NOMO-1 treated with DMSO at 0.1 percent for 48 hours (cell line): Measurements from ENCODE around the gene PITPNM1.
"Not testable (repeated sequence)": the region's sequence is repeated elsewhere in the genome, so short reads cannot be mapped to it uniquely, and the experiment has no call there.

Experiments used
- DNase-seq: peaks from one replicate; lab custom pipeline; 2025; ENCODE audit not compliant: unreplicated experiment; lab: John Stamatoyannopoulos, UW

Gene PITPNM1

DNA sequence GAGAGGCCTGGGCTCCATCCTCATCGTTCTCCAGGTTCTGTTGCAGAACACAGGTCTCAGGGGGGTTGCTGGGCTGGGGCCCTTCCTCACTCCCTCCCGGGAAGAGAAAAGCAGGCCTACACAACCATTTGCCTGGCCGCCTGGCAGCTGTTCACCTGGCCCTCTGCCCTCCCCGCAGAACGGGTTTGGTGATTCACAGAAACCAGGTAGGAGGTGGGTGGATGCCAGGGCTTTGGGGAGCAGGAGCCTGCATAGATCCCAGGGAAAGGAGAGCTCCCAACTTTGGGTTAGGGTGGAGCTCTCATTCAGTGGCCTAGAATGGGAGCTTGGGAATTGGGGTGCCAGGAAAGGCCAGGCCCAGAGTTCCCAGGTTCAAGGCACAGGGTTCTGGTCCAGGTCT, 37.1 kb downstream of the PITPNM1 start:
- DNase-seq = no peak

DNA sequence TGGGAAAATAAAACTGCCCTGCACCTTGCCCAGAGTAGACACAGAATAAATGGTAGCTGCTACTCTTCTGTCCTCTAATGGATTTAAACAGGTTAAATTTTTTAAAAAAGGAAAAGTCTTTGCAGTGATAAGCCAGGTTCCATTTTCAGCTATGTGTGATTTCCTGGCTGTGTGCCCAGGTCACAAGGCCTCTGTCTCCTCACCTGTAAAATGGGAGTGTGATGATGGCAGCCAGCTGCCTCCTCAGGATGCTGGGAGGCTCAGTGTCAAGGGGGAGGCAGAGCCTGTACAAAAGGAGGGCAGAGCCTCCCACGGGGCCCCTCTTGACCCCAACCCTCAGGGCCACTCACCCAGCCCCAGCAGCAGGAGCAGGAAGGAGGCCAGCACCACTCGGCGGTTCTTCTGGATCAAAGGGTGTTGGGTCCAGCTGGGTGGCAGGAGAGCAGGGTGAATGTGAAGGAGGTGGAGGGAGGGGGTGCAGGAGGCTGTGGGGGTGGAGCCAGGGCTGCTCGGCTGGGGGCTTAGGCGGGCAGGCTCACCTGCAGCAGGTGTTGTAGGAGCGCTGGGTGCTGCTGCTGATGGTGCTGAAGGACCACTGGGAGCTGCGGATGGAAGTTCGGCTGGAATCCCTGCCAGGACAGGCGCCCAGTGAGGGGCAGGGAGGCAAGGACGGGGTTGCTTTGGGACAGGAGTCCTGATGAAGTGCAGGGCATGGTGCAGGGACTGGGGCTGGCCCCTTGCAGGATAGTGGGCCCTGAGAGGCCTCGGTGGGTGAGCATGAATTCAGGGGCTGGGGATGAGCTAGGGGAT, 38.0 kb downstream of the PITPNM1 start:
- DNase-seq = no peak

DNA sequence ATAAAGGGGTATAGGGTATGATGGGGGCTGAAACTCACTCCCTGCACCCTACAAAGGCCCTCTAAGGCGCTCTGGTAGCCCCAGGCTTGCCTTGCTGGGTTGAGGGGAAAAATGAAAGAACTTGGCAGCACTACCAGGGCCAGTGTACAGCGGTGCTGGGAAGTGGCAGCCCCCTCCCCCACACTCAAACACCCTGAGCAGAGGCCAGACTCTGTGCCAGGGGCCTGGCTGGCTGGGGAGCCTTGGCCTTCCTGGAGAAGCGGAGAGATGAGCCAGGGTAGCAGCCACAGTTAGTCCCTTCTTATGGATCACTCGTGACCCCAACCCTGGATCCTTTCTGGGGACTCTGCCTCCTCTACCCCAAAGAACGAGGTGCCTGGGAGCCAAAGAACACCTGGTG, 38.8 kb downstream of the PITPNM1 start:
- no peak for DNase-seq

DNA sequence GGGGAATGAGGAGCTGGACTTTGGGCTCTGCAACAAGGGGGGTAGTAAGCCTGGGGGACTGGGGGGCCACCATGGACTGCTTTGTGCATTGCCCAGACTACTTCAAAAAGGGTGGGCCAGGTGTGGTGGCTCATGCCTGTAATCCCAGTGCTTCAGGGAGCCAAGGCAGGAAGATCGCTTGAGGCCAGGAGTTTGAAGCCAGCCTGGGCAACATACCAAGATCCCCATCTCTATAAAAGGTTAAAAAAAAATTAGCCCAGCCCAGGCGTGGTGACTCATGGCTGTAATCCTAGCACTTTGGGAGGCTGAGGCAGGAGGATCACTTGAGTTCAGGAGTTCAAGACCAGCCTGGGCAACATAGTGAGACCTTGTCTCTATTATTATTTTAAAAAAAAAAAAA, 39.6 kb downstream of the PITPNM1 start:
- DNase-seq = not testable (repeated sequence)

DNA sequence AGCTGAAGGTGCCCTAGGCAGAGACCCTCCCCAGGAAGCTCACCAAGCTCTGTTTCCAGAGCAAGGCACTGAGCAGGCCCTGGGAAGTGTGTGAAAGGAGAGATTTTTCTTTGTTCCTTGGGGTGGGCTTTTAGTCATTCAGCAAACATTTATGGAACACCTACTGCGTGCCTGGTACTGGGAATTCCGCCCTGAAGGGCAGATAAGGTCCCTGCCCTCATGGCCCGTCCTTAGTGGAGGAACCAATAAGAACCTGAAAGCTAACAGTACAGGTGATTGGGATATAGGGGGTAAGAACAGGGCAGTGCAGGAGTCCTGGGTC, 40.0 kb downstream of the PITPNM1 start:
- DNase-seq = no peak

DNA sequence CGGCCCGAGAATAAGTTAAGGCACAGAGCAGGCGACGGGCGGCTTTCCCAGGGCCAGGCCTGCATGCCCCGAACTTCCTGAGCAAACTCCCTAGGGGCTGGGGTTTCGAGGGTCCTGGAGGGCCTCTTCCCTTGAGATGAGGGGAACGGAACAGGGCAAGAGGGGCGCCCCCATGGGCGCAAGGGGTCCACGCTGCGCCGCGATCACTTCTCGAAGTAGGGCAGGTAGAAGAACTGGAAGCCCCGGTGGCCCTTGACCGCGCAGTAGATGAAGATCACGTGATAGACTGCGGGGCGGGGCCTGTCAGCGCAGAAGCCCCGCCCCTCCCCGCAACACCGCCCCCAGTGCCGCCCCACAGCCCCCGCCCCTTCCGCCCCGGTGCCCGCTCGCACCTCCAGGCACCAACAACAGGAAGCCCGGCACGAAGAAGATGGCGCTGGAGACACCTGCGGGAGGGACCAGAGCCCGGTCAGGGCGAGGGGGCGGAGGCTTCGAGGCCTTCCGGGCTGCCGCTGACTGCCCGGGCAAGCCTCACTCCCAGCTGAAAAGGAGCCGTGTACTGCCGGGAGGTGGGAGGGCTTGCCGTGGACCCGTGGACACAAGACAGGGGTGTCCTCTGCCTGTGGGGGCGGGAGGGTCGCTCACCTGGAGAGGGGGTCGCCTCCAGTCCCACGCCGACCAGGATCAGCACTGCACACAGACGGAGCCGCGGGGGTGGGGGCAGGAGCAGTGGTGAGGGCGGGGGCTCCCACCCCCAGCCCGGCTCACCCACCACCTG, 40.6 kb downstream of the PITPNM1 start:
- DNase-seq = peak; percentile 90

DNA sequence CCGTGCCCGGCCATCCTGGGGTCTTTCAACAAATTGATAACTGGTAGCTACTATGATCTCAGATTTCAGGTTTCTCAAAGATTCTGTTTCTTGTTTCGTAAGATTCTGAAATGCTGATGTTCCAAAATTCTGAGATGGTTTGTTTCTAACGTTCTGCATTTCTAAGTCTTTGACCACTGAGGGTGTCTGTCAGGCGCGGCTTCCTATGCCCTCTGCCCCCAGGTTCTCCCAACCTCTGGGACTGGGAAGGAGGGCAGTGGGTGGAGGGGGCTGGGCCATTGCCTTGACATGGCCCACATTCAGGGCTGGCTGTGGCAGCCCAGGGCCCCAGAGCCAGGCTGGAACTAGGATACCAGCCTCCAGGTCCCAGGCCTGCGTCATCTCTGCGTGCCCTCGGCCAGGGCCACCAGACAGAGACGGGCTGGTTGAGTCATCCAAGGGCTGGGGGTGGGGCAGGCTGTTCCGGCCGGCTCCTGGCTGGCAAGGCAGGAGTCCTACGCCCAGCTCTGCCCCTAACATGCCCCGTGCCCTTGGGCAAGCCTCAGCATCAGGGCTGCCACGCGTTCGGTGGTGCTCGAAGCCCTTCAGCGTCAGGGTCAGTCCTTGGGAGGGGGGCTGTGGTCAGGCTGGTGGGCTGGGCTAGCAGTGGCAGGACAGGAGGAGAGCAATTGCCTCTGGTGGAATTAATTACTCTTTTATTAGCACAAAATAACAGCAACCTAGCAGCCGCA, 41.3 kb downstream of the PITPNM1 start:
- DNase-seq = peak; percentile 83

DNA sequence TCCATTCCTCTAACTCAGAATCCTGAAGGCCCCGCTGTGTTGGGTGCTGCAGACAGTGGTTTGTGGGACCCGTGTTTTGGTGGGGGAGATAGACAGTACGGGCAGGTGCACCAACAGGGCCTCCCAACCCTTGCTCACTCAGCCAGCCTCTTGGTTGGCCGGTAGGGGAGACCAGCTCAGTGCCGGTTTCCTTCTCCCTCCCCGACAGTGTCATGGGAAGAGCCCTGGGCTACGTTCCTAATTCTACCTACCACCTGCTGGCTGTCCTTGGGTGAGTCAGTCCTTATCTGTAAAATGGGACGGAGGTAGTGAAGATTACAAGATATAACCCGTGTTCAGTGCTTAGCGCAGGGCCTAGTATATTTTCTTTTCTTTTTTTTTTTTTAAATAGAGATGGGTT, 42.0 kb downstream of the PITPNM1 start:
- DNase-seq = no peak

DNA sequence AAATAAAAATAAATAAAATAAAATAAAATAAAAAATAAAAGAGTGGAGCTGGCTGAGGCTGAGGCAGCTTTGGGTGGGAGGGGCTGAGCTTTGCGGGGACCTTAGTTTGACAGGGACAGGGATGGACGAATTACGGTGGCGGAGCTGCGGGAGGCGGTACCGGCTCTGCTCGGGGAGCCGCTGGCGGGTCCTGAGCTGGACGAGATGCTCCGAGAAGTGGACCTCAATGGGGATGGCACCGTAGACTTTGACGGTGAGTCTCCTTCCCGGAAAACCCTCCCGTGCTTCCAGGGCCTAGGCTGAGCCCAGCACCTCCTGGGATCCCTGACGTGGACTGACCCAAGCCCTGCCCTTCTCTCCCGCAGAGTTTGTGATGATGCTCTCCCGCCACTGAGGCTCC, 46.9 kb downstream of the PITPNM1 start:
- no peak for DNase-seq

DNA sequence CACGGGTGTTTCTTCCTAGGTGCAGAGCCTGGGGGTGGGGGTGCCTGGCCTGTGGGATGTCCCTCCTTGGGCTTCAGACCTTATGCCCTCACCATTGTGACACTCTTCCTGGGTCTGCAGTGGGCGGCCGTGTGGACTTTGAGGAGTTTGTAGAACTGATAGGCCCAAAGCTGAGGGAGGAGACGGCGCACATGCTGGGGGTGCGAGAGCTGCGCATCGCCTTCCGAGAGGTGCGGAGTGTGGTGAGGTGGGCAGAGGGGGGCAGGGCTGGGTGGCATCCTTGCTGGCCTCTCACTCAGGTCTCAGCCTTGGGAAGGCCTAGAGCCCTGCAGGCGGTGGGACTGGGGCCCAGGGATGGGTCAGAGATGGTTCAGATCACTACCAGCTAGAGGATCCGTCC, 47.7 kb downstream of the PITPNM1 start:
- no peak for DNase-seq

DNA sequence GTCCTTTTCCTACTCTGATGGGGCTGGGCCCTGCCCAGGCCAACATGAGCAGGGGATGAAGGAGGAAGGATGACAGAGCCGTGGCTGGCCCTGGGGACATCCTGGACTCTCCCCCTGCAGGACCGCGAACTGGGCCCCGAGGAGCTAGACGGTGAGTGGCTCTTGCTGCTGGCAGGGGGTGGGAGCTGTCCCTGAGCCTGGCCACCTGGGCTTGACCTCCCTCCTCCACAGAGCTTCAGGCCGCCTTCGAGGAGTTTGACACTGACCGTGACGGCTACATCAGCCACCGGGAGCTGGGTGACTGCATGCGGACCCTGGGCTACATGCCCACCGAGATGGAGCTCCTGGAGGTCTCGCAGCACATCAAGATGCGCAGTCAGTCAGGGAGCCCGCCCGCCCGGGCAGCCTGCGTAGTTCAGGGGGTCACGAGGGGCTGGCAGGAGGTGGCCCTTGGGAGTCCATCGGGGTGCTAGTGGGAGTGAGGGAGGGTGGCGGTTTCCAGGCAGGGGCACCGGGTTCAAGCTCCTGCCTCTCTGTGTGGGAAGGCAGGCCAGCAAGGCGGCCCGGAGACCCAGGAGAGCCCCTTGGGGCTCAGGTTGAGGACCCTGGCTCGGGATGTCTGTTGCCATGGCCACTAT, 49.0 kb downstream of the PITPNM1 start:
- DNase-seq = no peak

DNA sequence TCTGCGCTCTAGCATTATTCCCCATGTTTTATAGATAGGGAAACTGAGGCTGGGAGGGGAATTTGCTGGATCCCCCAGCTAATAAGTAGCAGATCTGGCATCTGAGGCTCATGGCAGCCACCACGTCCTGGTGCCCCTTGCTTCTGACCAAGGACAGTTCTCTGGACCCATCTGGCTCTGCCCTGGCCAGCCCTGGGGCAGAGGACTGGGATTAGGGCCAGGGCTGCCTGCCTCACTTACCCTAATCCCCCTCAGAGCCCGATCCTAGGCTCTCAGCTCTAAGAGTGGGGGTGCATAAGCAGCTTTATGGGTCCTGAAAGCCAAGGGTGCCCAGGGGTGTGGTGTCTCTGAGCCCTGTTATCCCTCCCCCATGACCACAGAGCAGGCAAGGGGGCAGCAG, 50.1 kb downstream of the PITPNM1 start, which contains the start of gene CABP4:
TSS of gene CABP4 (plus strand) at position 301 of the 400 bp plus-strand sequence. CDS start at position 371, 70 bp downstream.
- DNase-seq = no peak

DNA sequence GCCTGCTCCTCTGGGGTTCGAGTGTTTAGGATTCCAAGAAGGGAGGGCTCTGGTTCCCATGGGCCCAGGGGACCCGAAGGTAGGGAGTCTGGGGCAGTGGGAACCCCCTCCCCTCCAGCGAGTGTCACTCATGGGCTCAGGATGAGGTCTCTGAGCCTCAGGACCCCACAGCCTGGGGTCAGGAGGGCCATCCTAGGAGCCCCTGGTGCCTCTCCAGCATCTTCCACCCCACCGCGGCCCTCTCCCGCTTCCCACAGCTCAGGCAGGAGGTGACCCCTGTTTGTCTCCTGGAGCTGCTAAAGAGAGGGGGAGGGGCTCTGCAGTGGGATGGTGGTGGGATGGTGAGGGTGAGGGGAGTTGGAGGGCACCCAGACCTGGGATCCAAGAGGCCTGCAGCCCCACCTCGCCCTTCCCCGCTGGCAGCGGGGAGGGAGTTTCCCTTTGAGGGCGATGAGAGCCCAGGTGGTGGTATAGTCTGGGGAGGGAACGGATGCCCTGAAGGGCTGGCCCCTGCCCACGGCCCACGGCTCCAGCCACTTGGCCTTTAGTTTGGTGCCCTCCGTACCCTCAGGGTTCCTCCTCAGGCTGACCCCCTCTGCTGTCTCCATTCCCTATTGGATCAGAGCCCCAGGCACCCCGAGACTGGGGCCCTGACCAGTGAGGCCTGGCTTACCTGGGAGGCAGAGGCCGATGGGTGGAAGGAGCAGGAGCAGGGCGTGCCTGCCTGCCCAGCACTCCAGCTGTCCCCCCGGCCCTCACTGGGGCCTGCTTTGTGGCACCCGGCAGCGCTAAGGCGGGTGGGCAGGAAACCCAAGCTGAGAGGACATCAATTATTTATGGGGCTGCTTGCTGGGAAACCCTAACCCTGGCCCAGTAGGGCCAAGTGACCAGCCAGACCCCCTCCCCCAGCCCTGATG, 51.1 kb downstream of the PITPNM1 start:
- no peak for DNase-seq

DNA sequence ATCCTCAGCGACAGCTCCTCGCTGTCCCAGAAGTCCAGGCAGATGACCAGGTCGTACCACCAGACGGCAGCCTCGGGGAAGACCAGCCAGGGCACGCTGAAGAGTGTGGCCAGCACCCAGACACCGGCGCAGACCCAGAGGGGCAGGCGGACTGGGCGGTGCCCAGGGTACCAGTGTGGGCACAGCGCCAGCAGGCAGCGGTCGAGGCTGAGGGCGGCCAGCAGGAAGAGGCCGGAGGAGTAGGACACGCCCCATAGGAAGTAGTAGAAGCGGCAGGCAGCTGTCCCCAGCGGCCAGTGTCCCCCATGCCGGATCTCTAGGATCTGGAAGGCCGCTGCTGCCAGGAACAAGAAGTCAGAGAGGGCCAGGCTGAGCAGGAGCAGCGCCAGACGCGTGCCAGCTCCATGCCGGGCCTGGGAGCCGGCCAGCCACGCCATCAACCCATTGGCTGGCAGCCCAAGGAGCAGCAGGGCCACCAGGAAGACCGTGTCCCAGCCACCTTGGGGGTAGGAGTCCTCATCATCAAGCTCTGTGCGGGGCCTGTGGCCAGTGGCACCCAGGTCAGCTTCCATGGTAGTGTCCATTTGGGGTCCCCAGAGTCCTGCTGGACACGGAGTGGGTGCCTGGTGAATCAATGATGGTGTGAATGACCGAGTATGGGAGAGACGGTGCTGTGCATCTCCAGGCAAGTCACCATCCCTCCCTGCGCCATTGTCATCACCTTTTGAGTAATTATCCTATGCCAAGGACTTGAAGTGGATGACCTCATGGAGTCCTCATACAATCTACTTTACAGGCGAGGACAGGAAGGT, 52.8 kb downstream of the PITPNM1 start, which contains the start of gene GPR152:
TSS of gene GPR152 (minus strand) at position 589 of the 812 bp plus-strand sequence. CDS start at position 584, 5 bp downstream.
- no peak for DNase-seq

DNA sequence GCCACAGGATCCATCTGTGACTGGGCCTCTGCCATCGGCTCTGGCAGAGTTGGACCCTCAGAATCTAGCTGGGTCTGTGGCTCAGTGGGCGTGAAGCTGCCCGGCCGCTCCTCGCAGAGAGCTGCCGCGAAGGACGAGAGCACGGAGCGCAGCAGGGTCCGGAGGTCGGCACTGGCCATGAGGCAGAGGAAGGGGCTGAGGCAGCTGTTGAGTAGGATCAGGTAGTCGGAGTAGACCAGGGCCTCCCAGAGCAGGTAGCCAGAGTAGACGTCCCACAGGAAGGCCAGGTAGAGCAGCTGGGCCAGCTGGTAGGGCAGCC, 53.5 kb downstream of the PITPNM1 start:
- no peak for DNase-seq

DNA sequence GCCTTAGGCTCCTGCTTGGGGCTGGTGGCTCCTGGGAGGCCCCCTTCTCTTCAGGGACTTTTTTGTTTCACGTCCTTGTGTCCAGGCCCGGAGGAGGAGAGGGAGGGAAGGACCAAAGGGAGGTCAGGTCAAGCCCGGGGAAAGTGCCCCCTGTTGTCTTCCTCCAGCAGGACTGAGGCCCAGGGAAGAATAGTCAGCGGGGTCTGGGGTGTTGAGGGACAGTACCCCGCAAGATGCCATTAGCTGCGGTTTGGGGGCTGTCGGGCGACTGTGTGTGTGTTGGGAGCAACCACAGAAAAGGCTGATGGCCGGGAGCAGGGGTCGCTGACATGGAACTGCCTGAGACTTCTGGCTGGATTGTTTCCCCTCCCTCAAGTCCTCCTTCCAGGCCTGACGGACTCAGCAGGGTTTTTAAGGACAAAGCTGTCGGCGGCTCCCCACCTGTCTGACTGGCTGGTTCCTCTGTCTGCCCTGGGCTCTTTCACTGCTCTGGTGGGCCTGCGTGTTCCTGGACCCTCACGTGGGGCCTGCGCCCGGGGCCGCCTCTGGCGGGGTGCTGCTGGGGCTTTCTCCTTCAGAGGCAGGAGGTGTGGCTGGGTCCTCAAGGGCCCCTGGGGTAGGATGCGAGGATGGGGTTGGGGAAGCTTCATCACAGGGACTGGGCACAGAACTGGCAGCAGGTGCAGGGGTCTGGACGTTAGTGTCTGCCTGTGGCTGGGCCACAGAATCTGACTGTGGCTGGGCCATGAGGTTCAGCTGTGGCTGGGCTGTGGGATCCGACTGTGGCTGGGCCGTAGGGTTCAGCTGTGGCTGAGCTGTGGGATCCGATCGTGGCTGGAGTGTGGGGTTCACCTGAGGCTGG, 54.1 kb downstream of the PITPNM1 start:
- no peak for DNase-seq

DNA sequence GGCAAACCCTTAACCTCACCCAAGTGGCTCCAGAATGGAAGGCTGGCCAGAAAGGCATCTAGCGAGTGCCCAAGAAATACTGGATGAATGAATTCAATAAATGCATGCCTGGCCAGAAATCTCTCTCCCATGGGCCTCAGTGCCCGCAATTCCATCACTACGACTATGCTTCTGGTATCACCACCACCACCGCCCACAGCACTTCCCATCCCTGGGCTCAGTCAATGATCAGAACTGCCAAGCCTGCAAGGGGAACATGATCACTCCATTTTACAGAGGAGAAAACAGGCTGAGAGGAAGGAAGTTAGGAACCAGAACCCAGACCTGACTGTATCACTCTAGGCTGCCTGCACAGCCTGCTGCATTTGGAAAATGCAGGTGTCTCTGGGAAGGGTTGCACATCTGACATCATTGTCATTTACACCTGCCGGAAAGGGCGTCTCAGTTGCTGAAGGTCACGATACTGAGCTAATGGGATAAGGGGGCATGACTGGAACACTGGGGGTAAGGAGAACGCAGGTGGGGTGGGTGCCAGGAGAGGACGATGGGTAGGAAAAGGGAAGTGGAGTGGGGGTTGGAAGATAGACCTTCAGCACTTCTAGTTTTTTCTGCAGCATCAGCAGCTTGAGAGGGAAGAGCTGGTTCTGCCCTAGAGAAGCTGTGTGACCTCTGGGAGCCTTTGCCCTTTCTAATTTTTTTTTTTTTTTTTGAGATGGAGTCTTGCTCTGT, 55.9 kb downstream of the PITPNM1 start:
- peak; percentile 35 for DNase-seq

DNA sequence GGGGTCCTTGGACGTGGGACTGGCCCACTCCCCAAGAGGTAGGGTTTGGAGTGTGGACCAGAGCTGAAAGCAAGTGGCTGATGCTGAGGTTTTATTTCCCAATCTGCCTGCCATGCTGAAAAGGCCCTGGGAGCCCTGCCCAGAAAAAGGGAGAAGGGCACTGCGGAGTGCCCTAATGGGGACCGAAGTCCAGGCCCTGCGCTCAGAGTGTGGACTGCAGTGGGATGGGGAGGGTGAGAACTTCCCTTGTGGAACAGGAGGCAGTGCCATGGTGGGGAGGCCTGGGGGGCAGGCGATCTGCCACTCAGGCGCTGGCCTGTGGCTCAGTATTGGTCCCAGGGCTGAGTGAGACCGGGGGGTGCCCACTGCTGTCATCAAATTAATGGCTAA, 56.9 kb downstream of the PITPNM1 start:
- no peak for DNase-seq
